Uterus (tissue), 4 donors: ENCODE results near the gene ZNF485. TPM values are rescaled to one million over a fixed set of nuclear protein-coding genes. Genes with fewer than 3 reads are reported as not detected.

ENCODE experiments used
- DNase-seq, 2 donors: peaks; one replicate each; pipeline ENCODE4 v3.0.0-alpha.2; 2019 to 2020
- H3K27ac ChIP-seq, 2 donors: fragments of 200-600 bp; sonication (generic); 1 replicate in 1 of 2; 2 replicates in 1 of 2; pipeline ENCODE4 v1.5.1; 2016 to 2018
- H3K27me3 ChIP-seq, 2 donors: fragments of 200-600 bp; sonication (generic); one replicate each; pipeline ENCODE4 v1.5.1; 2018 to 2019; ENCODE audit warnings: control low read depth in 1 of 2
- H3K36me3 ChIP-seq, 2 donors: fragments of 200-600 bp; sonication (generic); one replicate each; pipeline ENCODE4 v1.5.1; 2019; ENCODE audit warnings: control low read depth in 1 of 2
- H3K4me1 ChIP-seq, 2 donors: fragments of 200-600 bp; sonication (generic); one replicate each; pipeline ENCODE4 v1.5.1; 2018 to 2019; ENCODE audit warnings: control low read depth in 1 of 2
- H3K4me3 ChIP-seq, 2 donors: fragments of 200-600 bp; sonication (generic); 1 replicate in 1 of 2; 2 replicates in 1 of 2; pipeline ENCODE4 v1.5.1; 2018 to 2019; ENCODE audit warnings: mild to moderate bottlenecking in 1 of 2
- H3K9me3 ChIP-seq, 2 donors: fragments of 200-600 bp; sonication (generic); one replicate each; pipeline ENCODE4 v1.5.1; 2019; ENCODE audit warnings: control low read depth in 1 of 2
- CTCF ChIP-seq, 4 experiments: fragments of 200-600 bp in 2 of 4; fragments of 450-650 bp in 2 of 4; sonication (generic) in 2 of 4; IDR thresholded peaks; one replicate each; pipeline ENCODE4 v1.5.1; 2016 to 2019; ENCODE audit warnings: antibody characterized with exemption in 4 of 4, mild to moderate bottlenecking in 2 of 4, moderate library complexity in 1 of 4
- POLR2A ChIP-seq, 2 donors: fragments of 450-650 bp; IDR thresholded peaks; one replicate each; pipeline ENCODE4 v1.6.1; 2016; ENCODE audit warnings: antibody characterized with exemption in 2 of 2, mild to moderate bottlenecking in 1 of 2, moderate library complexity in 1 of 2
- intact Hi-C: fragments of 100-400 bp; cut with DNase I; formaldehyde crosslinking; loops from one replicate; pipeline ENCODE4 v1.15.1; 2023; ENCODE audit warnings: low total_unique reads
- total RNA-seq, 4 donors: library from RNA; depleted of rRNA in 3 of 4; stranded (reverse); fragments of >200 nt in 3 of 4; gene quantifications; one replicate each; pipeline versions ENCODE4 v1.1.0 to v1.2.4, GENCODE V29; 2014 to 2023
- donor health status: DM: yes; HTN: yes; CAD: no.

ZNF485 gene
- total RNA-seq, 4 donors from 2014 or later, result 1.3 to 9.5 (median 6.8) TPM; not detected in 1

- peak overlapping the region; percentile 54 to 89 for H3K4me3 ChIP-seq
- DNase-seq, result no peak
- H3K27me3 ChIP-seq, result no peaks in the 10 kb centered on the region
- TF ChIP-seq CTCF (IDR thresholded peaks at IDR 0.05) (no peak), POLR2A (IDR thresholded peaks at IDR 0.05) (no peak)
- intact Hi-C loops, result no loop called here
- no peaks in the 10 kb centered on the region for H3K36me3 ChIP-seq
- H3K9me3 ChIP-seq, result peaks cover under 1 to 25% of the 10 kb centered on the region in 2 donors
- H3K4me1 ChIP-seq, result no peaks in the 10 kb centered on the region
- peak overlapping the region; percentile 82 to 90 for H3K27ac ChIP-seq
These were observed 42.9 kb downstream of the ZNF485 start for GRCh38 chr10:43649185-43649523.

DNA sequence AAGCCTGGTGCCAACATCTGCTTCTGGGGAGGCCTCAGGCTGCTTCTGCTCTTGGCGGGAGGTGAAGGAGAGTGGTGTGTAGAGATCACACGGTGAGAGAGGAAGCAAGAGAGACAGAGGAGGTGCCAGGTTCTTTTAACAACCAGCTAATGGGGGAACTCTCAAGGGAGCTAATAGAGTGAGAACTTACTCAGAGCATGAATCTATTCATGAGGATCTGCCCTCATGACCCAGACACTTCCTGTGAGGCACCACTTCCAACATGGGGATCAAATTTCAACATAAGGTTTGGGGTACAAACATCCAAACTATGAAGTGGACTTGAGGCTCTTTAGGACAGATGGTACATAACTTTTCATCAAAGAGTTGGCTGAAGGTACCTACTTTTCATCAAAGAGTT lies 47.5 kb downstream of the ZNF485 start:
- Histone ChIP-seq H3K27ac (no peak overlapping the region), H3K4me1 (no peaks in the 10 kb centered on the region), H3K4me3 (no peak overlapping the region), H3K27me3 (no peaks in the 10 kb centered on the region), H3K36me3 (no peaks in the 10 kb centered on the region), H3K9me3 (no peaks in the 10 kb centered on the region)
- TF ChIP-seq CTCF (IDR thresholded peaks at IDR 0.05) (no peak), POLR2A (IDR thresholded peaks at IDR 0.05) (no peak)
- intact Hi-C loops, result no loop called here
- no peak for DNase-seq

DNA sequence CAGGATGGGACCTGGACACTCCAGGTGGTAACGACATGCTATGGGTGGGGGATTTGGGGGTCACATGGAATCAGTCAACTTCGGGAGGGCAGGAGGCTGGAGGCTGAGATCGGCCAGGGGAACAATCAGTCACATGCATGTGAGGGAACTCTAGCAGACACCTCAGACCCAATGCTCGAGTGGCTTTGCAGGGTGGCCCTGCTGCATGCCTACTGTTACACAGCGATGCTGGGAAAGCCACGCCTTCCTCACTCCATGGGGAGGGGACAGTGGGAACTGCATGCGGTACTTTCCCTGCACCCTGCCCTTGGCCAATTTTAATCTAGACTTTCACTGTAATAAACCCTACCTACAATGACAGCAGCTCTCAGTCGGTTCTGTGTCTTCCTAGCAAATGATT lies 49.1 kb downstream of the ZNF485 start:
- TF ChIP-seq POLR2A (IDR thresholded peaks at IDR 0.05) (no peak), CTCF (IDR thresholded peaks at IDR 0.05) (no peak)
- Histone ChIP-seq H3K9me3 (no peaks in the 10 kb centered on the region), H3K27me3 (no peaks in the 10 kb centered on the region), H3K4me3 (no peak overlapping the region), H3K4me1 (no peaks in the 10 kb centered on the region), H3K27ac (no peak overlapping the region), H3K36me3 (no peaks in the 10 kb centered on the region)
- intact Hi-C loops, result no loop called here
- DNase-seq, result no peak

DNA sequence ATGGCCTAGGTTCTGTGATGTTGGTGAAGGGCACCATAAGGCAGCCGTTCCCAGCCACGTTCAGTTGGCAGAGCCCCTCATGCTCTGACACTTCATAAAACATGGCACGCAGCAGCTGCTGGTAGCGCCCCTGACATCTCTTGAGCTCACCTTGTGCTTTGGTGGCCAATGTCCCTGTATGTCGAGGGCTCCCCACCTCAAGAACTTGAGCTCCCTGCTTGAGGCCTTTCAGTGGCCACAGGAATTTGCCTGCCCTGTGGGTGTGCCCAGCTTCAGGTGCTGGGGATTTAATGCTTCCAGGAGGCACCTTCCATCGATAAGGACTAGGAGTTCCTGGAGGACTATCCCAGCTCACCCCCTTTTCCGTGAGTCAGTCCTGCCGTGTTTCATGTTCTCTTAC lies 52.0 kb downstream of the ZNF485 start:
- Histone ChIP-seq H3K27ac (no peak overlapping the region), H3K4me3 (no peak overlapping the region), H3K27me3 (no peaks in the 10 kb centered on the region), H3K4me1 (no peaks in the 10 kb centered on the region), H3K9me3 (no peaks in the 10 kb centered on the region), H3K36me3 (no peaks in the 10 kb centered on the region)
- intact Hi-C loops, result no loop called here
- DNase-seq, result no peak
- TF ChIP-seq CTCF (IDR thresholded peaks at IDR 0.05) (no peak), POLR2A (IDR thresholded peaks at IDR 0.05) (no peak)

DNA sequence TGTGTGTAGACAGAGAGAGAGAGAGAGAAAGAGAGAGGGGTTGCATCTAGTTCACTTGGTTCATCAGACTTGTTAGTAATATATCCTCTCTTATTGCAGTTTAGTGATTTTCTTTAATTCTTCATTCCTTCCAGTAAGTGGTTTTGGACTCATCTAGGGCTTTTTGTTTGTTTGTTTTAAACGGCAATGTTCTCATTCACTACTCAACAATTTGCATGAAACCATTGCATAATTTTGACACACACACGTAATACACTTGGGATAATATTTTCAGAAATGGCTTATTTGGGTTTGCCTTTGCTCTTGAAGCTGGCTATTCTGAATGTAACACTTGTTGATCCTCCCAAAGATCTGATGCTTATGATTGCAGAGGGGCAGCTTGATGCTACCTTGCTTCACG lies 58.8 kb downstream of the ZNF485 start:
- no peak for TF ChIP-seq CTCF (IDR thresholded peaks at IDR 0.05)
- no peak for TF ChIP-seq POLR2A (IDR thresholded peaks at IDR 0.05)
- Histone ChIP-seq H3K4me1 (no peaks in the 10 kb centered on the region), H3K27me3 (no peaks in the 10 kb centered on the region), H3K9me3 (no peaks in the 10 kb centered on the region), H3K4me3 (no peak overlapping the region), H3K36me3 (no peaks in the 10 kb centered on the region), H3K27ac (no peak overlapping the region)
- intact Hi-C loops, result no loop called here
- DNase-seq, result no peak
